PC-3 (cell line): ENCODE measurements around the gene UTP3.

Source experiments
- CTCF ChIP-seq: fragments of 300-600 bp; sonication (generic); conservative IDR thresholded peaks from 2 replicates; pipeline ENCODE4 v1.5.1; 2017; ENCODE audit warnings: antibody characterized with exemption, low read depth, mild to moderate bottlenecking, low read length
- EZH2 ChIP-seq: fragments of 300-600 bp; sonication (generic); IDR thresholded peaks from one replicate; pipeline ENCODE4 v1.6.1; 2017; ENCODE audit warnings: antibody characterized with exemption, mild to moderate bottlenecking, low read length; ENCODE audit not compliant: unreplicated experiment

- TF ChIP-seq EZH2: no peak
- TF ChIP-seq CTCF: no peak
Observed at GRCh38 chr4:70722199-70722791, 34.0 kb downstream of the UTP3 start.
